GM19239 (cell line): ENCODE measurements around the gene BRPF3.

ENCODE experiments used
- DNase-seq: peaks from one replicate; pipeline ENCODE4 v3.0.0; 2011; ENCODE audit warnings: low spot score; ENCODE audit not compliant: insufficient read length
- FAIRE-seq: peaks from 2 replicates; lab custom pipeline; 2011; peaks lifted over from hg19 to GRCh38; lab: Jason Lieb, UNC

The BRPF3 gene

GRCh38 chr6:36227379-36228228, 31.1 kb downstream of the BRPF3 start:
- no peak for FAIRE-seq
- no peak for DNase-seq

- FAIRE-seq (no peak), DNase-seq (no peak)
Observed at GRCh38 chr6:36229223-36229622, 32.7 kb downstream of the BRPF3 start.

- no peak for FAIRE-seq
- no peak for DNase-seq
Observed at GRCh38 chr6:36230371-36230770, 33.8 kb downstream of the BRPF3 start.

GRCh38 chr6:36232172-36232571, 35.6 kb downstream of the BRPF3 start:
- FAIRE-seq = no peak
- DNase-seq = no peak

GRCh38 chr6:36235309-36235708, 38.8 kb downstream of the BRPF3 start:
- FAIRE-seq (no peak), DNase-seq (no peak)

- DNase-seq = no peak
- FAIRE-seq = no peak
Observed at GRCh38 chr6:36235862-36236261, 39.3 kb downstream of the BRPF3 start.

- FAIRE-seq (no peak), DNase-seq (no peak)
Observed at GRCh38 chr6:36239774-36240173, 43.2 kb downstream of the BRPF3 start.

- DNase-seq (peak; percentile 50), FAIRE-seq (peak; percentile 87)
Observed at GRCh38 chr6:36241728-36242127, 45.2 kb downstream of the BRPF3 start.

GRCh38 chr6:36242161-36242560, 45.6 kb downstream of the BRPF3 start:
- DNase-seq (no peak), FAIRE-seq (no peak)

- no peak for FAIRE-seq
- DNase-seq = no peak
Observed at GRCh38 chr6:36242626-36243025, 46.1 kb downstream of the BRPF3 start.

- FAIRE-seq (no peak), DNase-seq (no peak)
Observed at GRCh38 chr6:36243562-36244212, 47.1 kb downstream of the BRPF3 start.

- DNase-seq = no peak
- no peak for FAIRE-seq
Observed at GRCh38 chr6:36244641-36245280, 48.2 kb downstream of the BRPF3 start.

GRCh38 chr6:36245572-36246061, 49.1 kb downstream of the BRPF3 start:
- DNase-seq = no peak
- no peak for FAIRE-seq

GRCh38 chr6:36246506-36247268, 50.1 kb downstream of the BRPF3 start:
- DNase-seq (no peak), FAIRE-seq (no peak)

- no peak for DNase-seq
- no peak for FAIRE-seq
Observed at GRCh38 chr6:36247693-36248092, 51.1 kb downstream of the BRPF3 start.

GRCh38 chr6:36248980-36249379, 52.4 kb downstream of the BRPF3 start:
- DNase-seq = no peak
- no peak for FAIRE-seq

- FAIRE-seq (no peak), DNase-seq (no peak)
Observed at GRCh38 chr6:36249536-36249935, 53.0 kb downstream of the BRPF3 start.

- no peak for FAIRE-seq
Observed at GRCh38 chr6:36252005-36252404, 55.5 kb downstream of the BRPF3 start.

GRCh38 chr6:36263390-36264000, 67.0 kb downstream of the BRPF3 start:
- DNase-seq = no peak

More at GRCh38 chr6:36252005-36252404, 55.5 kb downstream of the BRPF3 start:
- no peak for DNase-seq

GRCh38 chr6:36265744-36266143, 69.2 kb downstream of the BRPF3 start:
- FAIRE-seq (no peak), DNase-seq (no peak)

More at GRCh38 chr6:36263390-36264000, 67.0 kb downstream of the BRPF3 start:
- no peak for FAIRE-seq
